Body of pancreas (tissue), 4 donors: ENCODE data around the gene SLC8A2.

Experiments
- POLR2A ChIP-seq, 3 donors: fragments of 450-650 bp; IDR thresholded peaks; one replicate each; pipeline ENCODE4 v1.6.1; 2016; ENCODE audit warnings: antibody characterized with exemption in 3 of 3, mild to moderate bottlenecking in 2 of 3
- TF ChIP-seq, protein P1 (sequence below), 7 experiments: fragments of 450-650 bp in 4 of 7; fragments of 200-600 bp in 3 of 7; sonication (generic) in 3 of 7; IDR thresholded peaks; one replicate each; pipeline ENCODE4 v1.5.1; 2016 to 2019; ENCODE audit warnings: antibody characterized with exemption in 7 of 7

DNA sequence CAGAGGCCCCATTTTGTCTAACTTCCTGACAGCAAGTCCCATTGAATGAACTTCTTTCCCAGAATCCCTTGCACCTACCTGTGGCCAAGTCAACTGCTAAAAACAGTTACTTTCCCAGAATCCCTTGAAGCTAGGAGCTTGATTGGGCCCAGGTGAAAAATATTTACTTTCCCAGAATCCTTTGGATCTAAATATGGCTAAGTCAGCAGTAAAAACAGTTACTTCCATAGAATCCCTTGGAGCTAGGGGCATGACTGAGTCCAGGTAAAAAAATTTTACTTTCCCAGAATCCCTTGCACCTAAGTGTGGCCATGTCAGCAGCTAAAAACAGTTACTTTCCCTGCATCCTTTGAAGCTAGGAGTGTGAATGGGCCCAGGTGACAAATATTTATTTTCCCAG is 39.2 kb downstream of the SLC8A2 start:
- TF ChIP-seq, protein P1, sequence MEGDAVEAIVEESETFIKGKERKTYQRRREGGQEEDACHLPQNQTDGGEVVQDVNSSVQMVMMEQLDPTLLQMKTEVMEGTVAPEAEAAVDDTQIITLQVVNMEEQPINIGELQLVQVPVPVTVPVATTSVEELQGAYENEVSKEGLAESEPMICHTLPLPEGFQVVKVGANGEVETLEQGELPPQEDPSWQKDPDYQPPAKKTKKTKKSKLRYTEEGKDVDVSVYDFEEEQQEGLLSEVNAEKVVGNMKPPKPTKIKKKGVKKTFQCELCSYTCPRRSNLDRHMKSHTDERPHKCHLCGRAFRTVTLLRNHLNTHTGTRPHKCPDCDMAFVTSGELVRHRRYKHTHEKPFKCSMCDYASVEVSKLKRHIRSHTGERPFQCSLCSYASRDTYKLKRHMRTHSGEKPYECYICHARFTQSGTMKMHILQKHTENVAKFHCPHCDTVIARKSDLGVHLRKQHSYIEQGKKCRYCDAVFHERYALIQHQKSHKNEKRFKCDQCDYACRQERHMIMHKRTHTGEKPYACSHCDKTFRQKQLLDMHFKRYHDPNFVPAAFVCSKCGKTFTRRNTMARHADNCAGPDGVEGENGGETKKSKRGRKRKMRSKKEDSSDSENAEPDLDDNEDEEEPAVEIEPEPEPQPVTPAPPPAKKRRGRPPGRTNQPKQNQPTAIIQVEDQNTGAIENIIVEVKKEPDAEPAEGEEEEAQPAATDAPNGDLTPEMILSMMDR (IDR thresholded peaks at IDR 0.05): no peak
- no peak for TF ChIP-seq POLR2A (IDR thresholded peaks at IDR 0.05)
